HEK293 (cell line): ENCODE data around the gene SHROOM4.

Source experiments
- CTCF ChIP-seq: fragments of 450-650 bp; formaldehyde crosslinking; IDR thresholded peaks from 2 replicates; pipeline ENCODE4 v1.5.1; 2016; ENCODE audit warnings: missing biosample characterization, missing genetic modification characterization
- REST ChIP-seq: fragments of 450-650 bp; formaldehyde crosslinking; IDR thresholded peaks from 2 replicates; pipeline ENCODE4 v1.5.1; 2016; ENCODE audit warnings: missing biosample characterization, missing genetic modification characterization
- ZEB2 ChIP-seq: fragments of 450-650 bp; formaldehyde crosslinking; IDR thresholded peaks from 2 replicates; pipeline ENCODE4 v1.5.1; 2016; ENCODE audit warnings: missing biosample characterization, missing genetic modification characterization
- ZNF184 ChIP-seq: fragments of 450-650 bp; IDR thresholded peaks from 2 replicates; pipeline ENCODE4 v1.5.1; 2018; ENCODE audit warnings: missing biosample characterization, mild to moderate bottlenecking, missing genetic modification characterization
- ZNF302 ChIP-seq: fragments of 450-650 bp; formaldehyde crosslinking; IDR thresholded peaks from 2 replicates; pipeline ENCODE4 v1.5.1; 2016; ENCODE audit warnings: missing biosample characterization, missing genetic modification characterization, low read depth
- ZNF621 ChIP-seq: fragments of 450-650 bp; formaldehyde crosslinking; IDR thresholded peaks from 2 replicates; pipeline ENCODE4 v1.5.1; 2017; ENCODE audit warnings: missing biosample characterization, missing genetic modification characterization
- ZNF670 ChIP-seq: fragments of 450-650 bp; formaldehyde crosslinking; IDR thresholded peaks from 2 replicates; pipeline ENCODE4 v1.5.1; 2016; ENCODE audit warnings: missing biosample characterization, missing genetic modification characterization, low read depth

- TF ChIP-seq REST (tag by site-specific recombination), result no peak
- TF ChIP-seq CTCF (tag by site-specific recombination), result no peak
- TF ChIP-seq ZNF670 (tag by site-specific recombination), result no peak
- no peak for TF ChIP-seq ZNF621
- TF ChIP-seq ZEB2, result no peak
- TF ChIP-seq ZNF302 (tag by site-specific recombination), result no peak
- TF ChIP-seq ZNF184 (tag by site-specific recombination), result no peak
Observed at GRCh38 chrX:50723006-50723405, 91.0 kb downstream of the SHROOM4 start.
